Measurements from ENCODE around the gene OR2J3.

DNA sequence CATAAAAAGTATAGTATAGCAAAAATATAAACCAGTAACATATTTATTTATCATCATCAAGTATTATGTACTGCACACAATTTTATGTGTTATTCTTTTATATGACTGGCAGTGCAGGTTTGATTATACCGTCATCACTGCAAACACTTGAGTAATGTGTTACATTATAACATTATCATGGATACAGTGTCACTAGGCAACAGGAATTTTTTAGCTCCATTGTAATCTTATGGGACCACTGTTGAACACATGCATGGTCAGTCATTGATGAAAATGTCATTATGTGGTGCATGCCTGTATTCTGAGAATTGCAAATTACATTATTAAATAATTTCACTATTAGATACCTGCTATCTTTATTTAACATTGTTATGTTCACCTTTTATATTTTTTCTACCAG is 33.7 kb downstream of the OR2J3 start:
- TF ChIP-seq EZH2 (IDR thresholded peaks at IDR 0.05; ENCODE audit: borderline replicate concordance, control insufficient read depth, low read depth, low read length) (no peak), CEBPB (IDR thresholded peaks at IDR 0.05; ENCODE audit: borderline replicate concordance in 1 of 2, low read depth in 2 of 2, low read length in 2 of 2) (no peak), EP300 (IDR thresholded peaks at IDR 0.05; ENCODE audit: borderline replicate concordance in 1 of 2, control insufficient read depth in 1 of 2, low read depth in 2 of 2, low read length in 2 of 2) (no peak), PAX5 (IDR thresholded peaks at IDR 0.05; ENCODE audit: borderline replicate concordance, low read depth, low read length) (no peak), RFX5 (IDR thresholded peaks at IDR 0.05; ENCODE audit: low read depth, low read length) (no peak), RAD21 (IDR thresholded peaks at IDR 0.05; ENCODE audit: insufficient read depth, low read depth, low read length) (no peak), SMC3 (IDR thresholded peaks at IDR 0.05; ENCODE audit: borderline replicate concordance, low read length) (no peak), ESRRA (IDR thresholded peaks at IDR 0.05; ENCODE audit: low read length) (no peak), YY1 (IDR thresholded peaks at IDR 0.05; ENCODE audit: low read depth, low read length) (no peak)
- TF ChIP-seq, protein P1, sequence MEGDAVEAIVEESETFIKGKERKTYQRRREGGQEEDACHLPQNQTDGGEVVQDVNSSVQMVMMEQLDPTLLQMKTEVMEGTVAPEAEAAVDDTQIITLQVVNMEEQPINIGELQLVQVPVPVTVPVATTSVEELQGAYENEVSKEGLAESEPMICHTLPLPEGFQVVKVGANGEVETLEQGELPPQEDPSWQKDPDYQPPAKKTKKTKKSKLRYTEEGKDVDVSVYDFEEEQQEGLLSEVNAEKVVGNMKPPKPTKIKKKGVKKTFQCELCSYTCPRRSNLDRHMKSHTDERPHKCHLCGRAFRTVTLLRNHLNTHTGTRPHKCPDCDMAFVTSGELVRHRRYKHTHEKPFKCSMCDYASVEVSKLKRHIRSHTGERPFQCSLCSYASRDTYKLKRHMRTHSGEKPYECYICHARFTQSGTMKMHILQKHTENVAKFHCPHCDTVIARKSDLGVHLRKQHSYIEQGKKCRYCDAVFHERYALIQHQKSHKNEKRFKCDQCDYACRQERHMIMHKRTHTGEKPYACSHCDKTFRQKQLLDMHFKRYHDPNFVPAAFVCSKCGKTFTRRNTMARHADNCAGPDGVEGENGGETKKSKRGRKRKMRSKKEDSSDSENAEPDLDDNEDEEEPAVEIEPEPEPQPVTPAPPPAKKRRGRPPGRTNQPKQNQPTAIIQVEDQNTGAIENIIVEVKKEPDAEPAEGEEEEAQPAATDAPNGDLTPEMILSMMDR (IDR thresholded peaks at IDR 0.05 in 2 of 3, conservative IDR thresholded peaks at IDR 0.05 in 1 of 3; ENCODE audit: control insufficient read depth in 2 of 3, extremely low read depth in 1 of 3, insufficient read depth in 1 of 3, low read depth in 3 of 3, low read length in 3 of 3) = no peak
- TF ChIP-seq, protein P2, sequence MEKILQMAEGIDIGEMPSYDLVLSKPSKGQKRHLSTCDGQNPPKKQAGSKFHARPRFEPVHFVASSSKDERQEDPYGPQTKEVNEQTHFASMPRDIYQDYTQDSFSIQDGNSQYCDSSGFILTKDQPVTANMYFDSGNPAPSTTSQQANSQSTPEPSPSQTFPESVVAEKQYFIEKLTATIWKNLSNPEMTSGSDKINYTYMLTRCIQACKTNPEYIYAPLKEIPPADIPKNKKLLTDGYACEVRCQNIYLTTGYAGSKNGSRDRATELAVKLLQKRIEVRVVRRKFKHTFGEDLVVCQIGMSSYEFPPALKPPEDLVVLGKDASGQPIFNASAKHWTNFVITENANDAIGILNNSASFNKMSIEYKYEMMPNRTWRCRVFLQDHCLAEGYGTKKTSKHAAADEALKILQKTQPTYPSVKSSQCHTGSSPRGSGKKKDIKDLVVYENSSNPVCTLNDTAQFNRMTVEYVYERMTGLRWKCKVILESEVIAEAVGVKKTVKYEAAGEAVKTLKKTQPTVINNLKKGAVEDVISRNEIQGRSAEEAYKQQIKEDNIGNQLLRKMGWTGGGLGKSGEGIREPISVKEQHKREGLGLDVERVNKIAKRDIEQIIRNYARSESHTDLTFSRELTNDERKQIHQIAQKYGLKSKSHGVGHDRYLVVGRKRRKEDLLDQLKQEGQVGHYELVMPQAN (conservative IDR thresholded peaks at IDR 0.05) = no peak

Data from GM12878 (cell line).